ENCODE measurements around the gene IBTK. TPM values are rescaled to one million over a fixed set of nuclear protein-coding genes. Genes with fewer than 3 reads are reported as not detected.

Gene IBTK
- total and polyA plus RNA-seq, 2 of the 8 experiments (the other 6 are each of a cell fraction or from before 2014, with no cell fraction given), result 4.6 to 24.2 TPM

DNA sequence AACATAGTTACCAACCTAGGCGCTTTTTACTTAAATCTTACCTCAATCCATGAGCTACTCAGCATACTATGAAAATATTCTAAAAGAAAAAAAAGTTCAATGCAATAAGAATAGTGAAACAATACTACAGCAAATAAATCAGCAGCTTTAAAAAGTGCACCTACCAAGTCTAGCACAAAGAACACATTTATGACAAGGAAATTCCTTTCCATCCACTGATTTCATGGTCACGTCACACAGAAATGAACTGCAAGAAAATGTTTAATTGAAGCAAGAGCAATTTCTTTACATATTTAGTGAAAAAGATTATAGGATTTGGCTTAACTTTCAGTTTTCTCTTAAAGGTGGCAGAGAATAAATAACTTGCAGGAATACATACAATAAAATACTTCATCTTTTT, 36.2 kb downstream of the IBTK start:
- Histone ChIP-seq H2BK5ac (ENCODE audit: low read depth, low read length) (no peak overlapping the region), H3K79me1 (ENCODE audit: low read depth, low read length) (no peaks in the 10 kb centered on the region; the same call in 1 of the 2 replicates), H3K18ac (ENCODE audit: extremely low read depth, low read length) (no peak overlapping the region), H3K9ac (replicated peaks in 1 of 4; ENCODE audit: extremely low read depth in 1 of 4, low read depth in 3 of 4, low read length in 3 of 4) (no peak overlapping the region), H3K4me1 (replicated peaks in 1 of 4; ENCODE audit: control insufficient read depth in 3 of 4, insufficient read depth in 4 of 4, low read length in 3 of 4) (no peaks in the 10 kb centered on the region), H3K27ac (ENCODE audit: low read depth, low read length) (no peak overlapping the region), H2BK20ac (ENCODE audit: low read length) (no peak overlapping the region), H3K27me3 (replicated peaks in 1 of 4; ENCODE audit: control insufficient read depth in 3 of 4, extremely low read depth in 1 of 4, insufficient read depth in 3 of 4, low read length in 3 of 4) (no peaks in the 10 kb centered on the region), H2BK12ac (ENCODE audit: low read depth, low read length) (no peak overlapping the region), H4K8ac (ENCODE audit: extremely low read depth, insufficient read depth, low read length) (no peak overlapping the region), H2BK15ac (ENCODE audit: low read length) (no peak overlapping the region), H3K23ac (ENCODE audit: insufficient read length) (no peak overlapping the region), H4K20me1 (replicated peaks in 1 of 2; ENCODE audit: control insufficient read depth in 1 of 2, insufficient read depth in 2 of 2, low read length in 2 of 2) (no peaks in the 10 kb centered on the region), H3K4ac (replicated peaks; ENCODE audit: insufficient read length, low read depth, low read length) (no peak overlapping the region), H2BK120ac (replicated peaks; ENCODE audit: low read depth, low read length) (no peak overlapping the region), H3K79me2 (ENCODE audit: control insufficient read depth in 1 of 2, insufficient read depth in 2 of 2, low read length in 2 of 2) (no peaks in the 10 kb centered on the region), H3K4me2 (ENCODE audit: insufficient read depth in 1 of 2, low read depth in 2 of 2, low read length in 2 of 2) (no peak overlapping the region), H3K23me2 (ENCODE audit: low read depth, low read length) (no peaks in the 10 kb centered on the region), H3K4me3 (ENCODE audit: extremely low read depth in 1 of 4, insufficient read depth in 2 of 4, low read depth in 3 of 4, low read length in 4 of 4) (no peak overlapping the region), H3K9me3 (ENCODE audit: insufficient read depth in 2 of 2, low read depth in 1 of 2, low read length in 1 of 2) (no peaks in the 10 kb centered on the region), H4K91ac (replicated peaks; ENCODE audit: insufficient read length, low read length) (no peak overlapping the region), H3K56ac (replicated peaks; ENCODE audit: insufficient read length, low read depth, low read length) (no peak overlapping the region), H4K5ac (ENCODE audit: insufficient read length, low read depth, low read length) (no peak overlapping the region), H3K14ac (ENCODE audit: insufficient read length) (no peak overlapping the region), H2AFZ (ENCODE audit: low read length) (no peak overlapping the region), H3K36me3 (ENCODE audit: control insufficient read depth in 2 of 4, insufficient read depth in 4 of 4, low read length in 3 of 4) (peaks cover 2 to 45% (median 17%) of the 10 kb centered on the region in 4 experiments; a peak in 6 of 8 replicates), H2AK5ac (ENCODE audit: low read depth, low read length) (no peak overlapping the region)
- CTCF ChIA-PET (ENCODE audit: partially characterized antibody), result interaction anchor here (0.6 kb wide), 1 partner anchor 152 kb away, joined by 7 read pairs; no protein-coding TSS in a partner anchor
- 93% methylated on average over 2 of the region's 2 CpGs; no CpG with 5 or more reads in 1 of the 2 experiments for WGBS, 2 experiments (ENCODE audit: extremely low coverage in 1 of 2, insufficient coverage in 1 of 2, insufficient read length in 1 of 2, insufficient replicate concordance in 2 of 2, low coverage in 1 of 2, low lambda C conversion rate in 2 of 2, missing lambda C conversion rate in 1 of 2)
- DNase-seq (ENCODE audit: low read depth in 1 of 2, low spot score in 2 of 2) (no peak), FAIRE-seq (no peak)
- POLR2A ChIA-PET (ENCODE audit: partially characterized antibody), result no interaction called here
- TF ChIP-seq MAFK (IDR thresholded peaks at IDR 0.05; ENCODE audit: low read depth, low read length), result no peak
- TF ChIP-seq SAP30 (IDR thresholded peaks at IDR 0.05; ENCODE audit: insufficient read depth, insufficient replicate concordance, low read length), result no peak
- TF ChIP-seq SRF (IDR thresholded peaks at IDR 0.05; ENCODE audit: low read depth, low read length), result no peak
- TF ChIP-seq SIRT6 (IDR thresholded peaks at IDR 0.05; ENCODE audit: low read length), result no peak
- TF ChIP-seq, protein P1, sequence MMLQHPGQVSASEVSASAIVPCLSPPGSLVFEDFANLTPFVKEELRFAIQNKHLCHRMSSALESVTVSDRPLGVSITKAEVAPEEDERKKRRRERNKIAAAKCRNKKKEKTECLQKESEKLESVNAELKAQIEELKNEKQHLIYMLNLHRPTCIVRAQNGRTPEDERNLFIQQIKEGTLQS (IDR thresholded peaks at IDR 0.05; ENCODE audit: insufficient read depth, low read depth, low read length), result no peak
- TF ChIP-seq JUN (IDR thresholded peaks at IDR 0.05; ENCODE audit: low read depth, low read length), result no peak
- TF ChIP-seq HDAC2 (IDR thresholded peaks at IDR 0.05; ENCODE audit: borderline replicate concordance in 1 of 2, low read depth in 2 of 2, low read length in 2 of 2), result no peak
- TF ChIP-seq JUND (IDR thresholded peaks at IDR 0.05; ENCODE audit: low read length), result no peak
- TF ChIP-seq RAD21 (IDR thresholded peaks at IDR 0.05 in 1 of 2, conservative IDR thresholded peaks at IDR 0.05 in 1 of 2; ENCODE audit: low read depth in 2 of 2, low read length in 2 of 2), result no peak
- no peak for TF ChIP-seq CHD1 (IDR thresholded peaks at IDR 0.05; ENCODE audit: low read depth, low read length)
- TF ChIP-seq CTBP2 (IDR thresholded peaks at IDR 0.05; ENCODE audit: borderline replicate concordance, insufficient read depth, insufficient read length, low read length), result no peak

Measured in H1 (cell line).